GM12801 (cell line): ENCODE results near the gene HLA-DPA1.

ENCODE experiments used
- CTCF ChIP-seq: IDR thresholded peaks from one replicate; pipeline ENCODE4 v1.5.1; 2011; ENCODE audit warnings: control low read depth; ENCODE audit not compliant: insufficient read length; ENCODE audit errors: extremely low read depth

The HLA-DPA1 gene

DNA sequence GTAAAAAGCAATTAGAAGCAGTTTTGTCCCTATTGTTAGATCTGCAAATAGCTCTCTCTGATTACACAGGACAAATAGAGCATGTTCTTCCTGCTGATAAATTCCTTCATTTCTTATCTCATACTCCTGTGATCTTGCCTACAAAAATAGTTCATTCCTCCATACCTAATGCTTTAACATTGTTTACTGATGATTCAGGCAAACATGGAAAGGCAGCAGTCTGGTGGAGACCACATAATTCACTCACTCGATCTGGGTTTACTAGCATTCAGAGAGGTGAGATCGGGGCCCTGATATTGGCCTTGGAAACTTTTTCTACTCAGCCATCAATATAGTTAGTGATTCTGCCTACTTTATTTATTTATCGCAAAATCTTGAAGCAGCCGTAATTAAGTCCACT, 20.2 kb downstream of the HLA-DPA1 start:
- no peak for TF ChIP-seq CTCF

GRCh38 chr6:33052627-33053026, 20.8 kb downstream of the HLA-DPA1 start:
- no peak for TF ChIP-seq CTCF

GRCh38 chr6:33050014-33050810, 23.2 kb downstream of the HLA-DPA1 start:
- no peak for TF ChIP-seq CTCF

GRCh38 chr6:33049323-33050013, 24.0 kb downstream of the HLA-DPA1 start:
- TF ChIP-seq CTCF = no peak

DNA sequence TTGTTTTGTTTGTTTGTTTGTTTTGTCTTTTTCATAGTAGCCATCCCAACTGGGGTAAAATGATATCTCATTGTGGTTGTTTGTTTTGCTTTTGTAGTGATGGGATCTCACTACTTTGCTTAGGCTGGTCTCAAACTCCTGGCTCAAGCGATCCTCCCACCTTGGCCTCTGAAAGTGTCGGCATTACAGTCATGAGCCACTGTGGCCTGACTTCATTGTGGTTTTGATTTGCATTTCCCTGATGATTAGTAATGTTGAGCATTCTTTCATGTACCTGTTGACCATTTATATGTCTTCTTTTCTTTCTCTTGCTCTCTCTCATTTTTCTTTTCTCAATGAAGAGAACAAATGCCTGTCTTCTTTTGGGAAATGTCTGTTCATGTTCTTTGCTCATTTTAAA, 33.3 kb downstream of the HLA-DPA1 start:
- TF ChIP-seq CTCF = no peak

DNA sequence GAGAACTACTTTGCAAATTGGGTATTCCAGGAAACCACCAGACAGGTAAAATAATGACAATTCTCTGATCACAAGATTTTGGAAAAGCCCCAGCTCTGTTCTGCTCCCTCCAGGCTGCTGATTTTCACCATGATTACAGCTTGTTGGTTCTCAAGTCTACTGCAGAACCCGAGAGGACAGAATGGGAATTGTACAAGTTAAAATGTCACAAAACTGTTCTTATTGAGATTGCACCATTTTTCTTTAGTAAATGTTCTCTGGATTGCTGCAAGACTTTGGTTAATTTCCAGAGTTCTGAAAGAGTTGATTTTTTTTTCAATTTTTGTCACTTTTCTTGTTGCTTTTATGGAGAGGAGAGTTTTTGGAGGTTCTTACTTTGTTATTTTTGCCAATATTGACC, 36.9 kb downstream of the HLA-DPA1 start:
- no peak for TF ChIP-seq CTCF

- TF ChIP-seq CTCF = no peak
Observed at GRCh38 chr6:33034554-33034953, 38.9 kb downstream of the HLA-DPA1 start.
